Natural killer cell (primary cell): Measurements from ENCODE around the gene TRIM66. TPM values are rescaled to one million over a fixed set of nuclear protein-coding genes. Genes with fewer than 3 reads are reported as not detected.

Experiments used
- ATAC-seq, 3 donors: fragments of 150-1000 bp in 2 of 3; fragments of 200-7000 bp in 1 of 3; cut with Tn5 transposase; 1 replicate in 1 of 3; 2 replicates in 2 of 3; pipeline ENCODE4 v1.10.0; 2021; ENCODE audit warnings: mild to moderate bottlenecking in 2 of 3, moderate library complexity in 2 of 3
- DNase-seq, 2 donors: peaks; one replicate each; pipeline versions ENCODE4 v3.0.0 to v3.0.0-alpha.2; 2013 to 2021; ENCODE audit warnings: mixed read lengths in 1 of 2
- H3K27ac ChIP-seq: one replicate; pipeline ENCODE4 v1.5.1; 2013; ENCODE audit warnings: mild to moderate bottlenecking, low read length
- H3K27me3 ChIP-seq: one replicate; pipeline ENCODE4 v1.6.1; 2013; ENCODE audit warnings: low read length; ENCODE audit not compliant: control insufficient read depth, insufficient read depth
- H3K36me3 ChIP-seq: one replicate; pipeline ENCODE4 v1.6.1; 2013; ENCODE audit warnings: low read length; ENCODE audit not compliant: control insufficient read depth, insufficient read depth
- H3K4me1 ChIP-seq: one replicate; pipeline ENCODE4 v1.6.1; 2013; ENCODE audit warnings: low read length; ENCODE audit not compliant: control insufficient read depth, insufficient read depth
- H3K4me3 ChIP-seq: one replicate; pipeline ENCODE4 v1.5.1; 2013; ENCODE audit warnings: low read length
- H3K9me3 ChIP-seq: one replicate; pipeline ENCODE4 v1.6.1; 2013; ENCODE audit warnings: low read length; ENCODE audit not compliant: control insufficient read depth, insufficient read depth
- H3K27ac Mint-ChIP-seq, 2 donors: one replicate each; pipeline ENCODE4 v1.8.0; 2022; ENCODE audit warnings: mild to moderate bottlenecking in 2 of 2, mixed read lengths in 2 of 2, moderate library complexity in 1 of 2
- H3K27me3 Mint-ChIP-seq, 2 donors: one replicate each; pipeline ENCODE4 v1.8.0; 2022; ENCODE audit warnings: low read depth in 2 of 2, mixed read lengths in 2 of 2
- H3K36me3 Mint-ChIP-seq: one replicate; pipeline ENCODE4 v1.8.0; 2022; ENCODE audit warnings: mixed read lengths
- H3K4me1 Mint-ChIP-seq, 2 donors: one replicate each; pipeline ENCODE4 v1.8.0; 2022; ENCODE audit warnings: mixed read lengths in 2 of 2
- H3K4me3 Mint-ChIP-seq: one replicate; pipeline ENCODE4 v1.8.0; 2022; ENCODE audit warnings: mild to moderate bottlenecking, moderate library complexity, mixed read lengths
- H3K9me3 Mint-ChIP-seq, 2 donors: one replicate each; pipeline ENCODE4 v1.8.0; 2022; ENCODE audit warnings: mixed read lengths in 2 of 2
- WGBS: methylation state at CpG from one replicate; pipeline ENCODE4 v1.1.7; 2013; ENCODE audit warnings: missing lambda C conversion rate; ENCODE audit not compliant: insufficient coverage; 5-methylcytosine and 5-hydroxymethylcytosine counted together
- intact Hi-C: fragments of 100-400 bp; cut with micrococcal nuclease; formaldehyde crosslinking; loops from one replicate; pipeline ENCODE4 v1.14.2; 2022
- total RNA-seq, 4 donors: library from RNA; stranded (reverse); fragments of 120-200 nt in 1 of 4; gene quantifications; one replicate each; pipeline versions ENCODE4 v1.2.3 to v1.2.4, GENCODE V29; 2013 to 2022
- TF ChIP-seq, protein P1 (sequence below): fragments of 200-600 bp; IDR thresholded peaks from one replicate; pipeline ENCODE4 v1.8.0; 2022; ENCODE audit warnings: antibody characterized with exemption

Gene TRIM66
- total RNA-seq, 3 donors from 2014 or later (not counting 1 experiment from before 2014, with no cell fraction given): 13.7 to 24.4 (median 14.3) TPM

DNA sequence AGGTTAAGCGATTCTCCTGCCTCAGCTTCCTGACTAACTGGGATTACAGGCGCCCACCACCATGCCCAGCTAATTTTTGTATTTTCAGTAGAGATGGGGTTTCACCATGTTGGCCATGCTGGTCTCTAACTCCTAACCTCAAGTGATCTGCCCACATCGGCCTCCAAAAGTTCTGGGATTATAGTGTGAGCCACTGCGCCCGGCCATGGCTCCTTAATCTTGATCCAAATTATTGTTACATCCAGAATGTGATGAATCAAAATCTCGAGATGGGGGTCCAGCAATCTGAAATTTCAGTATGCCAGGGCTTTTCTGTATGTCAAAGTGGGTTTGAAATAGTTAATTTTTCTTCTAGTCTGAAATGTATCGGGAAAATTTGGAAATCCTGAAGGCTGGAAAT is 3.9 kb upstream of the TRIM66 start:
- no peaks in the 10 kb centered on the region for H3K36me3 Mint-ChIP-seq
- WGBS: 95% methylated on average over 7 of the region's 7 CpGs

DNA sequence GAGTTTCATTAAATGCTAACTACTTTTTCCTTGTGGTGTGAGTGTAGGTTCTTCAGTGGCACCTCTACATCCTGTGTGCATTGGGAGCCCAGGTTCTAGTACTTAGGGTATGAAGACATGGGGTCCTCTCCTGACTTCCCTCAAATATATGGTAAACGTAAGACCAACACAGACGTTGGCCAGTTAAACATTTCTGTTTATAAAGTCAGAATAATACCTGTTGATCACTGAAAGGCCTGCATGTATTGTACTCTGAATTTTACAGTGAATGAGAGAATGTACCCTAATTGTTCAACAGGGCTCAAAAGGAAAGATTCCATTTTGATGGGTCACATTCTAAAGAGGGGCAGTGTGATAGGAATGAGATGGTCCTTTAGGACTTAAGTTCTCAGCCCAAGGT is 3.4 kb upstream of the TRIM66 start:
- H3K27me3 Mint-ChIP-seq: no peaks in the 10 kb centered on the region
- no peaks in the 10 kb centered on the region for H3K36me3 Mint-ChIP-seq
- peaks cover 32% of the 10 kb centered on the region for H3K4me1 ChIP-seq
- no peak overlapping the region for H3K4me3 Mint-ChIP-seq
- TF ChIP-seq, protein P1, sequence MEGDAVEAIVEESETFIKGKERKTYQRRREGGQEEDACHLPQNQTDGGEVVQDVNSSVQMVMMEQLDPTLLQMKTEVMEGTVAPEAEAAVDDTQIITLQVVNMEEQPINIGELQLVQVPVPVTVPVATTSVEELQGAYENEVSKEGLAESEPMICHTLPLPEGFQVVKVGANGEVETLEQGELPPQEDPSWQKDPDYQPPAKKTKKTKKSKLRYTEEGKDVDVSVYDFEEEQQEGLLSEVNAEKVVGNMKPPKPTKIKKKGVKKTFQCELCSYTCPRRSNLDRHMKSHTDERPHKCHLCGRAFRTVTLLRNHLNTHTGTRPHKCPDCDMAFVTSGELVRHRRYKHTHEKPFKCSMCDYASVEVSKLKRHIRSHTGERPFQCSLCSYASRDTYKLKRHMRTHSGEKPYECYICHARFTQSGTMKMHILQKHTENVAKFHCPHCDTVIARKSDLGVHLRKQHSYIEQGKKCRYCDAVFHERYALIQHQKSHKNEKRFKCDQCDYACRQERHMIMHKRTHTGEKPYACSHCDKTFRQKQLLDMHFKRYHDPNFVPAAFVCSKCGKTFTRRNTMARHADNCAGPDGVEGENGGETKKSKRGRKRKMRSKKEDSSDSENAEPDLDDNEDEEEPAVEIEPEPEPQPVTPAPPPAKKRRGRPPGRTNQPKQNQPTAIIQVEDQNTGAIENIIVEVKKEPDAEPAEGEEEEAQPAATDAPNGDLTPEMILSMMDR: no peak
- no peaks in the 10 kb centered on the region for H3K9me3 ChIP-seq
- intact Hi-C loops: no loop called here
- no peaks in the 10 kb centered on the region for H3K27me3 ChIP-seq
- H3K27ac ChIP-seq: no peak overlapping the region
- H3K4me1 Mint-ChIP-seq: peaks cover 57 to 59% of the 10 kb centered on the region in 2 donors
- DNase-seq (no peak), ATAC-seq (no peak)
- WGBS: 78% methylated on average over 2 of the region's 2 CpGs
- no peaks in the 10 kb centered on the region for H3K9me3 Mint-ChIP-seq
- H3K4me3 ChIP-seq: no peak overlapping the region
- H3K27ac Mint-ChIP-seq: no peak overlapping the region
- peaks cover 31% of the 10 kb centered on the region for H3K36me3 ChIP-seq

More for the DNA sequence above, 3.9 kb upstream of the TRIM66 start:
- DNase-seq (no peak), ATAC-seq (no peak)
- Histone ChIP-seq H3K4me1 (peaks cover 32% of the 10 kb centered on the region), H3K36me3 (peaks cover 31% of the 10 kb centered on the region), H3K27me3 (no peaks in the 10 kb centered on the region), H3K9me3 (no peaks in the 10 kb centered on the region), H3K4me3 (no peak overlapping the region), H3K27ac (no peak overlapping the region)
- no peaks in the 10 kb centered on the region for H3K27me3 Mint-ChIP-seq
- H3K4me3 Mint-ChIP-seq: peak overlapping the region; percentile 38
- H3K9me3 Mint-ChIP-seq: no peaks in the 10 kb centered on the region
- intact Hi-C loops: no loop called here
- TF ChIP-seq, protein P1: no peak
- peak overlapping the region in 1 of 2 donors; percentile 95 for H3K27ac Mint-ChIP-seq
- H3K4me1 Mint-ChIP-seq: peaks cover 56 to 58% of the 10 kb centered on the region in 2 donors

DNA sequence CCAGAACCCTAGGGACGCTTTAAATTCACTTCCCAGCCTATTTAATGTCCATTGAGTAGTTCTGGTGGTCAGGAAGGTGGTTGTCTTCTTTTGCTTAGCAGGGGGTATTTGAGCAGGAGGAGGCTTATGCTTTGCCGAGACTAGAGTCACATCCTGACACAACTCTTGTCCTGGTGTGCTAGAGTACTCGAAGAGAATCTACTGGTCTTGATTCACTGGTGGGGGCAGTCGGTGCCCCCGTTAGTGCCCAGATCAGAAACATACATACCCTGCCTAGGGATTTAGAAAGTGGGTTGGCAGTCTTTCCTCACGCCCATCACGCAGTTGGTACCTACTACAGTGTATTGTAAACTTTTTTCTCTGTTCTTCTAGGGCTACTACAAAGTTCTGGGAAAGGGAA is 2.8 kb upstream of the TRIM66 start:
- Mint-ChIP-seq H3K36me3 (no peaks in the 10 kb centered on the region), H3K27me3 (no peaks in the 10 kb centered on the region), H3K9me3 (no peaks in the 10 kb centered on the region), H3K4me1 (peaks cover 57 to 62% of the 10 kb centered on the region in 2 donors), H3K27ac (peak overlapping the region; percentile 30 to 52), H3K4me3 (peak overlapping the region; percentile 45)
- Histone ChIP-seq H3K4me3 (no peak overlapping the region), H3K27ac (no peak overlapping the region), H3K27me3 (no peaks in the 10 kb centered on the region), H3K4me1 (peaks cover 32% of the 10 kb centered on the region), H3K36me3 (peaks cover 31% of the 10 kb centered on the region), H3K9me3 (no peaks in the 10 kb centered on the region)
- intact Hi-C loops: no loop called here
- ATAC-seq: no peak
- DNase-seq: no peak
- TF ChIP-seq, protein P1: no peak
- 72% methylated on average over 6 of the region's 7 CpGs for WGBS
